ENCODE results near the gene FBXO21.

GRCh38 chr12:117189725-117190209 is 503 bp downstream of the FBXO21 start:
- TF ChIP-seq POLR2A (IDR thresholded peaks at IDR 0.05; ENCODE audit: low read length) = no peak
- no peak for TF ChIP-seq GATA1 (IDR thresholded peaks at IDR 0.05; ENCODE audit: low read depth, low read length)
